Measurements from ENCODE around the gene C12orf42.

C12orf42 gene

GRCh38 chr12:103495469-103496456 lies at the start of gene C12orf42:
TSS of gene C12orf42 (minus strand) at chr12:103495968. CDS start at chr12:103478426, 17,542 bp downstream.
- DNase-seq (ENCODE audit: low spot score), result peak; percentile 92

- DNase-seq (ENCODE audit: low spot score), result no peak
These were observed 46.3 kb upstream of the C12orf42 start for GRCh38 chr12:103542078-103542477.

GRCh38 chr12:103540319-103540718 lies 44.6 kb upstream of the C12orf42 start:
- DNase-seq (ENCODE audit: low spot score), result no peak

- no peak for DNase-seq (ENCODE audit: low spot score)
These were observed 42.6 kb upstream of the C12orf42 start for GRCh38 chr12:103538397-103538796.

GRCh38 chr12:103530307-103531066 lies 34.7 kb upstream of the C12orf42 start:
- peak; percentile 51 for DNase-seq (ENCODE audit: low spot score)

- DNase-seq (ENCODE audit: low spot score), result no peak
These were observed 33.5 kb upstream of the C12orf42 start for GRCh38 chr12:103529306-103529705.

- no peak for DNase-seq (ENCODE audit: low spot score)
These were observed 28.6 kb upstream of the C12orf42 start for GRCh38 chr12:103524238-103524875.

GRCh38 chr12:103523771-103524170 lies 28.0 kb upstream of the C12orf42 start:
- no peak for DNase-seq (ENCODE audit: low spot score)

- DNase-seq (ENCODE audit: low spot score), result no peak
These were observed 25.0 kb upstream of the C12orf42 start for GRCh38 chr12:103520686-103521215.

GRCh38 chr12:103519632-103520031 lies 23.9 kb upstream of the C12orf42 start:
- no peak for DNase-seq (ENCODE audit: low spot score)

- no peak for DNase-seq (ENCODE audit: low spot score)
These were observed 23.1 kb upstream of the C12orf42 start for GRCh38 chr12:103518899-103519298.

- DNase-seq (ENCODE audit: low spot score), result no peak
These were observed 21.4 kb upstream of the C12orf42 start for GRCh38 chr12:103517161-103517560.

GRCh38 chr12:103515341-103515740 lies 19.6 kb upstream of the C12orf42 start:
- no peak for DNase-seq (ENCODE audit: low spot score)

GRCh38 chr12:103513875-103514274 lies 18.1 kb upstream of the C12orf42 start:
- no peak for DNase-seq (ENCODE audit: low spot score)

- no peak for DNase-seq (ENCODE audit: low spot score)
These were observed 9.8 kb upstream of the C12orf42 start for GRCh38 chr12:103505371-103506236.

GRCh38 chr12:103504606-103505005 lies 8.8 kb upstream of the C12orf42 start:
- no peak for DNase-seq (ENCODE audit: low spot score)

- peak; percentile 65 for DNase-seq (ENCODE audit: low spot score)
These were observed 8.0 kb upstream of the C12orf42 start for GRCh38 chr12:103503546-103504480.

- DNase-seq (ENCODE audit: low spot score), result no peak
These were observed 5.7 kb upstream of the C12orf42 start for GRCh38 chr12:103501447-103501846.

- DNase-seq (ENCODE audit: low spot score), result no peak
These were observed 3.8 kb upstream of the C12orf42 start for GRCh38 chr12:103499571-103499970.

GRCh38 chr12:103498990-103499389 lies 3.2 kb upstream of the C12orf42 start:
- no peak for DNase-seq (ENCODE audit: low spot score)
